Tibial artery (tissue), 4 donors: ENCODE results near the gene LMLN.

Experiments used
- DNase-seq, 2 donors: peaks; one replicate each; pipeline ENCODE4 v3.0.0-alpha.2; 2019
- H3K27ac ChIP-seq, 2 donors: fragments of 200-600 bp; sonication (generic) in 1 of 2; 1 replicate in 1 of 2; 2 replicates in 1 of 2; pipeline ENCODE4 v1.5.1; 2018 to 2019; ENCODE audit warnings: mild to moderate bottlenecking in 1 of 2
- H3K27me3 ChIP-seq, 2 donors: fragments of 200-600 bp; sonication (generic) in 1 of 2; one replicate each; pipeline versions ENCODE4 v1.5.1 to v1.6.0; 2016 to 2019
- H3K36me3 ChIP-seq, 3 donors: fragments of 200-600 bp; sonication (generic) in 2 of 3; one replicate each; pipeline ENCODE4 v1.5.1; 2016 to 2019; ENCODE audit warnings: mild to moderate bottlenecking in 2 of 3
- H3K4me1 ChIP-seq, 4 donors: fragments of 200-600 bp; sonication (generic) in 2 of 4; 1 replicate in 3 of 4; 2 replicates in 1 of 4; pipeline ENCODE4 v1.5.1; 2016 to 2019
- H3K4me3 ChIP-seq, 2 donors: fragments of 200-600 bp; sonication (generic) in 1 of 2; 1 replicate in 1 of 2; 2 replicates in 1 of 2; pipeline ENCODE4 v1.5.1; 2018 to 2019; ENCODE audit warnings: mild to moderate bottlenecking in 2 of 2
- H3K9me3 ChIP-seq, 3 donors: fragments of 200-600 bp; sonication (generic) in 1 of 3; one replicate each; pipeline ENCODE4 v1.5.1; 2016 to 2019
- intact Hi-C: fragments of 100-400 bp; cut with DNase I; formaldehyde crosslinking; loops from one replicate; pipeline ENCODE4 v1.15.0; 2023; ENCODE audit warnings: low total_unique reads
- TF ChIP-seq, protein P1 (sequence below), 2 experiments: fragments of 200-600 bp in 1 of 2; fragments of 450-650 bp in 1 of 2; IDR thresholded peaks; one replicate each; pipeline ENCODE4 v1.5.1; 2017 to 2019; ENCODE audit warnings: antibody characterized with exemption in 2 of 2, mild to moderate bottlenecking in 1 of 2, moderate library complexity in 1 of 2

Gene LMLN

DNA sequence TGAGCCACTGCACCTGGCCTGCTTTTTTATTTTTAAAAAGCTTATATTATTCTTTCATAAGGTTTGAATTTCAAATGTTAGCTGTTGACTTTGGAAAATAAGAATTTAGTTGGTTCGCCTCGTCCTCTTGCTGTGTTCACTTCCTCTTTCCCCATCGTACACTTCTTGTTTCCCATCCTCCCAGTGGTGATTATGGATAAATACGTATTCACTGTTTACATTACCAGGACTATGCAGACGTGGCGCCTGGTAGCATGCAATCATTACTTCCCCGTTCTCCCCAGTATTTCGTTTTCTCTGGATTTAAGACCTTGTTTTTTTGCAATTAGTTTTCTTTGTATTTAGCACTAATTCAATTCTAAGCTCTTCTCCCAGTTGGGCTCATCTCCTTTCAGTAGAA, 70.1 kb downstream of the LMLN start:
- TF ChIP-seq, protein P1, sequence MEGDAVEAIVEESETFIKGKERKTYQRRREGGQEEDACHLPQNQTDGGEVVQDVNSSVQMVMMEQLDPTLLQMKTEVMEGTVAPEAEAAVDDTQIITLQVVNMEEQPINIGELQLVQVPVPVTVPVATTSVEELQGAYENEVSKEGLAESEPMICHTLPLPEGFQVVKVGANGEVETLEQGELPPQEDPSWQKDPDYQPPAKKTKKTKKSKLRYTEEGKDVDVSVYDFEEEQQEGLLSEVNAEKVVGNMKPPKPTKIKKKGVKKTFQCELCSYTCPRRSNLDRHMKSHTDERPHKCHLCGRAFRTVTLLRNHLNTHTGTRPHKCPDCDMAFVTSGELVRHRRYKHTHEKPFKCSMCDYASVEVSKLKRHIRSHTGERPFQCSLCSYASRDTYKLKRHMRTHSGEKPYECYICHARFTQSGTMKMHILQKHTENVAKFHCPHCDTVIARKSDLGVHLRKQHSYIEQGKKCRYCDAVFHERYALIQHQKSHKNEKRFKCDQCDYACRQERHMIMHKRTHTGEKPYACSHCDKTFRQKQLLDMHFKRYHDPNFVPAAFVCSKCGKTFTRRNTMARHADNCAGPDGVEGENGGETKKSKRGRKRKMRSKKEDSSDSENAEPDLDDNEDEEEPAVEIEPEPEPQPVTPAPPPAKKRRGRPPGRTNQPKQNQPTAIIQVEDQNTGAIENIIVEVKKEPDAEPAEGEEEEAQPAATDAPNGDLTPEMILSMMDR (IDR thresholded peaks at IDR 0.05), result no peak
- no peaks in the 10 kb centered on the region for H3K27me3 ChIP-seq

GRCh38 chr3:198030726-198031125, 70.7 kb downstream of the LMLN start:
- Histone ChIP-seq H3K27me3 (no peaks in the 10 kb centered on the region), H3K27ac (no peak overlapping the region), H3K4me1 (no peaks in the 10 kb centered on the region), H3K36me3 (peaks cover 4 to 24% (median 10%) of the 10 kb centered on the region in 3 donors), H3K4me3 (no peak overlapping the region), H3K9me3 (no peaks in the 10 kb centered on the region)
- TF ChIP-seq, protein P1 (IDR thresholded peaks at IDR 0.05), result no peak
- intact Hi-C loops, result no loop called here
- no peak for DNase-seq

More for the DNA sequence above, 70.1 kb downstream of the LMLN start:
- H3K4me3 ChIP-seq, result no peak overlapping the region
- H3K4me1 ChIP-seq, result no peaks in the 10 kb centered on the region
- H3K9me3 ChIP-seq, result no peaks in the 10 kb centered on the region
- no peak overlapping the region for H3K27ac ChIP-seq
- H3K36me3 ChIP-seq, result peaks cover 8 to 24% (median 10%) of the 10 kb centered on the region in 3 donors
- DNase-seq, result no peak
- intact Hi-C loops, result no loop called here

DNA sequence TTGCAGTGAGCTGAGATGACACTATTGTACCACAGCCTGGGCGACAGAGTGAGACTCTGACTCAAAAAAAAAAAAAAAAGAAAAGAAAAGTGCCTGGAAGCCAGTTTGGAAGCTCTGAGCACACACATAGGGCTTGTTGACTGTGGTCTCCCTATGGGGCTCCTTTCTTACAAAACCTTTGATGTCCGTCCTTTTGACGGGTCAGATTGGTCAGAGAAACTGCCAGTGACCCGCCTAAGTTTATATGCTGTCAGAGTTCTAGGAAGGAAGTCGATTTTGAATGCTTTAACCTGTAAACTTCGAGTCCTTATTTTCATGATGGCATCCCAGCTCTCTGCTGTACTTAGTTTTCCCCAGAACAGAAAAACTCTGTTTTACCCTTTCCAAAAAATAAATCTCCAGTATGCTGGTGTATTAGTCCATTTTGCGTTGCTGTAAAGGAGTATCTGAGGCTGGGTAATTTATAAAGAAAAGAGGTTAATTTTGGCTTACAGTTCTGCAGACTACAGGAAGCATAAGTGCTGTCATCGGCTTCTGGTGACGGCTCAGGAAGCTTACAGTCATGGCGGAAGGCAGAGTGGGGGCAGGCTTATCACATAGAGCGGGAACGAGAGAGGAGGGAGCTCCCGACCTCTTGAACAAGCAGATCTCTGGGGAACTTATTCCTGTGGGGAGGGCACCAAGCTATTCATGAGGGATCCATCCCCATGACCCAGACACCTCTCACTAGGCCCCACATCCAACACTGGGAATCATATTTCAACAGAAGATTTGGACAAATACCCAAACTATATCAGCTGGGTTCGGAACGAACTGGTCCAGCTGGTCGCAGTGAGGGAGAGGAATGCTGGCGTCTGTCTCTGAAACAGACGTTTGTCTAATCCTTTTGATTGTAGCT, 72.3 kb downstream of the LMLN start:
- Histone ChIP-seq H3K27ac (no peak overlapping the region), H3K27me3 (no peaks in the 10 kb centered on the region), H3K4me3 (no peak overlapping the region), H3K9me3 (no peaks in the 10 kb centered on the region), H3K4me1 (no peaks in the 10 kb centered on the region), H3K36me3 (peaks cover 0 to 15% (median 5%) of the 10 kb centered on the region in 3 donors)
- TF ChIP-seq, protein P1 (IDR thresholded peaks at IDR 0.05), result no peak
- intact Hi-C loops, result no loop called here
- DNase-seq, result no peak

DNA sequence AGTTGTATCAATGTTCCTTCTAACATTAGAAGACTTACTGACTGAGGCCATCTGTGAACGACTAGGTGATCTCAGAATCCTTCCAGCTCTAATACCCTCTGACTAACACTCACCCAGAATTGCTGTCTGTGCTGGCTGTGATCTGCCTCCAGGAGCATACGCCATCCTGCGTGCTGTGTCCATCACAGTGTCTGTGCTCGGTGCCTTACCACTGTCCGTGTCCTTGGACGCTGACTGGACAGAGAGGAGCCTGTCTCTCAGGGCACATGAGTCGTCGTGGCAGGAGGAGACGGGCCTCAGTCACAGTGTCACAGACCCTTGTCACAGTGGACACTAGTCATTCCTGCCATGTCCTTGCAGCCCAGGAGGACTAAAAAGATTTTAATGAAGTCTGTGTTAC, 83.1 kb downstream of the LMLN start:
- intact Hi-C loops, result no loop called here
- no peaks in the 10 kb centered on the region for H3K9me3 ChIP-seq
- H3K4me1 ChIP-seq, result no peaks in the 10 kb centered on the region
- no peak overlapping the region for H3K4me3 ChIP-seq
- no peak overlapping the region for H3K27ac ChIP-seq
- H3K36me3 ChIP-seq, result peaks cover 10 to 20% (median 14%) of the 10 kb centered on the region in 3 donors
- TF ChIP-seq, protein P1 (IDR thresholded peaks at IDR 0.05), result no peak
- DNase-seq, result no peak
- H3K27me3 ChIP-seq, result no peaks in the 10 kb centered on the region

DNA sequence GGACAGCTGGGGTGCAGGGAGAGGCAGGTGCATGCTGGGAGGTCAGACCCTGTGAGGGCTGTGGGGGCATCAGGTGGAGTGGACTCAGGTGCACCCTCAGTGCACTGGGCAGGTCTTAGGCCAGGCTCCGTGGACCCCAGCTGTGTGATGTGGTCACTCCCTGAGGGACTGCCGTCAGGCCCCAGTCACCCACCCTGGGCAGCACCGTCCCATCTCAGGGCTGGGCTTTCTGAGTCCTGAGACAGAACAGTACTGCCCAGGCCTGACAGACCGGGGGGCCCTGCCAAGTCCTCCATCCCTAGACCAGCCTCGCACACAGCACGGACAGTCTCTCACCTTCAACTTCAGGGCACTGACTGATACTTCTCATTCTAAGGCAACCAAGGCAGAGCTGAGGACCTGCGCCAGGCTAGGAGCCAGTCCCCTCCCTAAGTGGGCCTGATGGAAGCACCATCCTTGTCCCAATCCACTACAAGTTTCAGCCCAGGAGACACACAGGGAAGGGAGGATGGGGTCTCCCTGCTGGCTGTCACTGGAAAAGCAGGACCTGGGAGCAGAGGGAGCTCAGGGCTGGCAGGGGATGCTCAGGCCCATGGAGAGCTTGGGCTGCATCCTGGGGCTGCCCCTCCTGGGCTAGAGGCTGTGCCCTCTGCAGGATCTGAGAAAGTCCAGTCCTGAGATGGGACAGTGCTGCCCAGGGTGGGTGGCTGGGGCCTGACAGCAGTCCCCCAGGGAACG, 86.3 kb downstream of the LMLN start:
- H3K36me3 ChIP-seq, result peaks cover 0 to 5% (median 0%) of the 10 kb centered on the region in 3 donors

More for the DNA sequence above, 86.3 kb downstream of the LMLN start:
- no peak for DNase-seq
- TF ChIP-seq, protein P1 (IDR thresholded peaks at IDR 0.05), result no peak
- no peaks in the 10 kb centered on the region for H3K4me1 ChIP-seq
- no peak overlapping the region for H3K4me3 ChIP-seq
- peaks cover 0 to 4% (median 0%) of the 10 kb centered on the region in 3 donors for H3K9me3 ChIP-seq
- intact Hi-C loops, result no loop called here
- no peaks in the 10 kb centered on the region for H3K27me3 ChIP-seq
- H3K27ac ChIP-seq, result no peak overlapping the region
